GM19238 (cell line): Measurements from ENCODE around the gene C22orf39.

ENCODE experiments used
- DNase-seq: peaks from one replicate; pipeline ENCODE4 v3.0.0; 2011; ENCODE audit warnings: low spot score; ENCODE audit not compliant: insufficient read length

The C22orf39 gene

DNA sequence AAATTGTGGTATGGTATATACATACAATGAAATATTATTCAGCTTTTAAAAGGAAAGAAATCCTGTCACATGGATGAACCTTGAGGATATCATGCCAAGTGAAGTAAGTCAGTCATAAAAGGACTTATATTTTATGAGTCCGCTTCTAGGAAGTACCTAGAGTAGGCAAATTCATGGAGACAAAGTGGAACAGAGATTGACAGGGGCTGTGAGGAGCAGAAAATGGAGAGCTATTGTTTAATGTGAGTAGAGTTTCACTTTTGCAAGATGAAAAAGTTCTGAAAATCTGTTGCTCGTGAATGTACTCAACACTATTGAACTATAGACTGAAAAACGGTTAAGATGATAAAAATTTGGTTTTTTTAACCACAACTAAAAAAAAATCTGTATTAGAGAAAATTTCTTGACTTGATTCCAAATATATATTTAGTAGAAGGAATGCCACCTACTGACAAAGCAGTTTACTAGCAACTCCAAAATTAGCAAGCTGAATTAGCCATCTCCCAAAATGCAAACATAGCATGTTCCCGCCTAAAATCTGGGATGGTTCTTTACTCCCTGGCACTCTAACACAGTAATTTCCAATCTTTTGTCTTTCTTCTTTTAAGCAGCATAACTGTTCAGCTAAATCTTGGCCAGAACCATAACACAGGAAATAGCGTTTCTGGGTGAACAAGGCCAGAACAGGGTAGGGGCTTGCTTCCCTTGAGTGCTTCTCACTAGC, 30.0 kb upstream of the C22orf39 start:
- DNase-seq: no peak

DNA sequence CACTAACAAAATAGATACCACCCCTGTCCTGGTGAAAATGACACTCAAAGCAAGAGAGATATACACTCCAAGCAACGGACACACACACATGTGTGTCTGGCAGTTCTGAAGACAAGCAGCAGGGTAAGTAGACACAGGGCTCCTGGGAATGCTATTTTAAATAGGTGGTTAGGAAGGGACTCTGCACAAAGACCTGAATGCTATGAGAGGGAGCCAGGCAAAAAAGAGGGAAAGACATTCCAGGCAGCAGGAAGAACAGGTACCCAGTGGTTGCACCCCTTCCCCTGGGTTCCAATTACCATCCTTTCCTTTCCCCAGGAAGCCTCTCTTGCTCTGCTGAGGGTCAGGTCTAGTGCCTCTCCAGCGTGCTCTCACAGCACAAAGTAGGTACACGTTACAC, 28.5 kb upstream of the C22orf39 start:
- DNase-seq: no peak

DNA sequence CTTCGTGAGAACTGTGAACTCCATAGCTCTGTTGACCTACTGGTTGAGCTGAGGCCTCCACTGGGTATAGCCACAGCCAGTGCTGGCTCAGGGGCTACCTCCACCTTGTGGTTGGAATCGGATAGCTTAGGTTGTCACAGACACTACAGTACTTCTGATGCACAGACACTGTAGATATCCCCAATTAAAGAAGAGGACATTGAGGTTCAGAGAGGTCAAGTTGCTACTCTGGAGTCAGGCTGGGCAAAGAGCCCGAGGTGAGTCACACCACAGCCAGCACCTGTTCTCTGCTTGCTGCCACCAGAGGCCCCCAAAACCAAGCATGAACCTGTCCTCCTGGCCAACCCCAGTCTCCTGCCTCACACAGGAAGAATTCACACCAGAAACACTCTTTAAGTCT, 26.1 kb upstream of the C22orf39 start:
- no peak for DNase-seq

DNA sequence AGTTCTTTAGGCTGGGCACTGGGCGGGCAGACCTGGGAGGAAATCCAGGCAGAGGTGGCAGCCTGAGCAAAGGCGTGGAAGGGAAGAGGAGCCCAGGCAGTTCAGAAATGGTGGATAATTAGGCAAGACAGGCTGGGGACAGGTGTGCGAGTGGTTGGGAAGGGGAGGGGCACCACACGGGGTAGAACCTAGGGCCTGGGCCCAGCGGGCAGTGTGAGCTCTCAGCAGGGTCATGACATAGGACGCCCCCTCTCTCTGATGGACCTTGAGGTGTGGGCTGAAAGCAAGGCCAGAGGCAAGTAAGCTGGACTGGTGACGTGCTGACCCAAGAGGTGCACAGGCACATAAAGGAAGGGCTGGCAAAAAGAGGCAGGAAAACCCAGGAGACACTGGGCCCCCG, 24.7 kb upstream of the C22orf39 start:
- DNase-seq: no peak

DNA sequence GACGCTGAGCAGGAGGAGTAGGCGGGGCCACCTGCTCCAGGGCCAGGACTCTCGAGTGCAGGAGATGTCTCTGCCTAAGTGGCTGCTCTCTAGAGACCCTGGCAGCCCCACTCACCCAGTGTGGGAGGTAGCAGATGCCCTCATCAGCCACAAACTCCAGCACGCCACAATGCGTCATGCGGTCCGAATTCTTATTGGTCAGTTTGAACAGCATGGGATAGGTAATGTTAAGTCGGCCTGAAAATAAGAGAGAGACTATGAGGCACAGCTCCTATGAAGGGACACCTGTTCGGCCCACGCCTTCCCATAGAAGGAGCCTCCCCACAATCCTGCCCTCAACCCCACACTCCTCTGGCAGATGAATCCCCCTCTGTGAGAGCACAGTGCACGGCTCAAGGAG, 24.1 kb upstream of the C22orf39 start:
- DNase-seq: no peak

DNA sequence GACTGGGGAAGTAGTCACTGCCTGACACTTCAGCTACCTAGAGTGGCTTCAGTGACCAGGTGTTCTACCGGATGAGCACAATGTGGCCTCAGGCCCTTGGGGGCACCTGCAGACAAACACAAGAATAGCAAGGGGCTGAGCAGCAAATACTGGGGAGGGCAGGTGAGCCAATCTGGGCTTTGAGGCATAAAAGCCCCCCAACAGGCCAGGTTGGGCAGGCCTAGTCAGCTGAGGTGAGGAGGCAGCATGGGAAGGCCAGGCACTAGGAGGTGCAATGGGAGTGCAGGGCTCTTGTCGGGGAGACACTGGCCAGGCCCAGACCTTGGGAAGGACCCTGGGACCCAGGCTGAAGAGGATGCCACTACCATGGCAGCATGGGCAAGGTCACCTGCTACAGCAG, 22.5 kb upstream of the C22orf39 start:
- DNase-seq: no peak

DNA sequence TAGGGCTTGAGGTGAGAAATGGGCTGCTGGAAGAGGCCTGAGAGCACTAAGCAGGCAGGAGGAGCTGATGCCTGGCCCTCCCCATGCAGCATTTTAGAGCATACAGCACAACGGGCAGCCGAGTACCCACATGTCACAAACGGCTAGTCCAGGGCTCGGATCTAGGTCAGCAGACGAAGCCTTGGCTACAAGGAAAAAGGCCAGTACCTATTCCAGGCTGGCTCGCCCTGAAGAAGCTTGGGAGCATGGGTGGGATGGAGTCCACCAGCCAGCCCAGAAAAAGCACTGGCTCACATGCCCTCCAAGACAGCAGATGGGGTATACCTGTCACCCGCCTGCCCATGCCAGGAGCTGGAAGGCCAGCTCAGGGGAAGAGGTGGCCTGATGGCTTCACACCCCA, 21.9 kb upstream of the C22orf39 start:
- DNase-seq: no peak

DNA sequence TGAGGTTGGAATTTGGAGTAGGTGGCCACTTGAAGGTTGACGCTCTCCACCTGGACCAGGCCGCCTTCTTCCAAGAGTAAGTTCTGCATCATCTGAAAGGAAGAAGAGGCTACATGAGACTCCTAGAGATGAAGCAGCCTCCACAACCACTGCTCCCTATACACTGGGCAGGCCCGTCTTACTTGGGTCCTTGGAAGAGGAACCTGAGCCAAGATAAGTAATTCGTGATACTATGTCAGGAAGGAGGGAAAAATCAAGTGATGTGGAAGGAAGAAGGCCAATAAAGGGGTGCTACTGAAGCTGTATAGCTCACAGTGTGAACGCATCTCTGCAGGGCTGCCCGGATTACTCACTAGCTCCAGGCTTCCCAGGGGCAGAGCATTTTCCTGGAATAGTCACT, 20.4 kb upstream of the C22orf39 start:
- no peak for DNase-seq

DNA sequence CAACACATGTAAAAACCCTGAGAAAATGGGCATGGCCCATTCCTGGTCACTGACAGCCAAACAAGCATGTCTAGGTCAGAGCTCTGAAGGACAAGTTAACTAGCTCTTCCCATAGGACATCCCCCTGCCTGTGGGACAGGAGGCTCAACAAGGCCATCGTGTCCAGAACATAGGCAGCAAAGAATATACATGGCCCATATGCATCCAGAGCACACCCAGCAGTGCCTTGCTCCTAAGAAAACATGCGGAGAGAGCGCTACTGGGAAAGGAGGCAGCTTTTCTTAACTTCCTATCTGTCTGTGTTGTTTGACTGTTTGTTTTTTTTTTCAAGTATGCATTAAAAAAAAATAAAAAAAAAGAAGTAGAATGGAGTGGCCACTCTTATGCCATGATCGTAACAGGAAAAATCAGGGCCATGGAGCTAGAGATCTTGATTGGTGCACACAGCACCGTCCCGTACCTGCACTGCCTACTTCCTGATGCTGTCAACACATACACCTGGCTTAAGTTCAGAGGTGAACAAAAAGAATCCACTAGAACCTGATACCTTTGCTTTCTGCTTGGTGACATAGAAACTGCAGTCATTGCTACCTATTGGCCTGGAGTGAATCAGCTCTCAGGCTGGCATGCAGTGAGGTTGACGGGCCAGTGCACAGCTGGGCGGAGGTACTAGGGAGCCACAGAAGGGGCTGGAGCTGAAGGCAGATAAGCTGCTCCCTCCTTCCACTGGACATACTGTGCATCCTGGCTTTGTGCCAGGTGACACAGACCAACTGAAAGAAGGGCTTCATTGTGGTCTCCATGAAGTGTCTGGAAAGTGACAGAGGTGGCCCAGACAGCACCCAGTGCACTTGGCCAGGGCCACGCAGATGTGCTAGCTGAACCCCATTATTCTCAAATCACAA, 19.6 kb upstream of the C22orf39 start:
- DNase-seq: no peak

DNA sequence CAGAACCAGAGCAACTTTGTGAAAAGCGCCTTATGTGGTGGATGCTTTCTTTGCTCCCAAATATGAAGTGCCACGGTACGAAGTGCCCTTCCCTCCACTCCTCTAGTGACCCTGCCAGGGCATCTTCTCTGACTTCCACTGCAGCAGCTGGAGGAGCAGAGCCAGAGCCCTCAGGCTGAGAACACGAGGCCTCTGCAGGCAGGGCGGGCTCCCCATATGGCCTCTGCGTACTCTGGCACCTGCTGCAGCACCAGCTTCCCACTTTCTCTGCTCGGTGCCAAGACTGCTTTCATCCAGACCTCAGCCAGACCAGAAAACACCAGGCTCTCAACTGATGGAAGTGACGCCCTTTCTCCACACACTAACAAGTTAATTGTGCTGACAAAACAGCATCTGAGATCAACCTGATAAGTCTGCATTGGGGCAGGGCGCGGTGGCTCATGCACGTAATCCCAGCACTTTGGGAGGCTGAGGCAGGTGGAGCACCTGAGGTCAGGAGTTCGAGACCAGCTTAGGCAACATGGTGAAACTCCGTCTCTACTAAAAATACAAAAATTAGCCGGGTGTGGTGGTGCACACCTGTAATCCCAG, 18.7 kb upstream of the C22orf39 start:
- DNase-seq: no peak

DNA sequence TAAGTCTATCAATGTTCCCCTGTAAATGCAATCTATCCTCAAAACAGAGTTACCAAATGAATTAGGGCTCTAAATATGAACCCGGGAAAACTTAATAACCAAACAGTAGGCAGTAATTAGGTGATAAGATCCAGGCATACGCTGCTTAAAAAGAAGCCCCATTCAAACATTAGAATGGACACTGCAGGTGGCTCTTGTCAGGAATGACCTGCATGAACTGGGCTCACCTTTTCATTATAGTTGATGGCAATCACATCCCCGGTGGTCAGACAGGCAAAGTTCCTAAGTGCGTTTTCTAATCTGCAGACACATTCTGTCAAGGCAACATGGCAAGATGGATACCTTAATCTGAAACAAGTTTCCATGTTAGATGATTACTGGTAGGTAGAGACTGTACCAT, 17.5 kb upstream of the C22orf39 start:
- DNase-seq: no peak

DNA sequence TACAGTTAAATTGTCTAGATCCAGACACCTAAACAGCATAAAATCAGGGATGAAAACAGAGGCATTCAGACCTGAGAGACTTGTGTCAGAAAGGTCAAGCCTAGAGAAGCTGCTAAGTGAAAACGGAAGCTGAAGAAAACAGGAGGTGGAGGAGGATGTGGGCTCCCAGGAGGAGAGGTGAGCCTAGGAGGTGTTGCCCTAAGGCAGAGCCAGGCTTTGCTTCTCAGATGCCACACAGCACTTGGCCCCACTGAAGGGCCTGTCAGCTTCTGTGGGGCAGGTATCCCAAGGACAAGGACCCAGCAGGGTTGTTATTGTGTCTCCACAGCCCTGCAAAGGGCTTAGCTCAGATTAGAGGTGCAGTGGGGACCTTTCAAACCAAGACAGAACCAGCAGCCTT, 17.0 kb upstream of the C22orf39 start:
- no peak for DNase-seq

DNA sequence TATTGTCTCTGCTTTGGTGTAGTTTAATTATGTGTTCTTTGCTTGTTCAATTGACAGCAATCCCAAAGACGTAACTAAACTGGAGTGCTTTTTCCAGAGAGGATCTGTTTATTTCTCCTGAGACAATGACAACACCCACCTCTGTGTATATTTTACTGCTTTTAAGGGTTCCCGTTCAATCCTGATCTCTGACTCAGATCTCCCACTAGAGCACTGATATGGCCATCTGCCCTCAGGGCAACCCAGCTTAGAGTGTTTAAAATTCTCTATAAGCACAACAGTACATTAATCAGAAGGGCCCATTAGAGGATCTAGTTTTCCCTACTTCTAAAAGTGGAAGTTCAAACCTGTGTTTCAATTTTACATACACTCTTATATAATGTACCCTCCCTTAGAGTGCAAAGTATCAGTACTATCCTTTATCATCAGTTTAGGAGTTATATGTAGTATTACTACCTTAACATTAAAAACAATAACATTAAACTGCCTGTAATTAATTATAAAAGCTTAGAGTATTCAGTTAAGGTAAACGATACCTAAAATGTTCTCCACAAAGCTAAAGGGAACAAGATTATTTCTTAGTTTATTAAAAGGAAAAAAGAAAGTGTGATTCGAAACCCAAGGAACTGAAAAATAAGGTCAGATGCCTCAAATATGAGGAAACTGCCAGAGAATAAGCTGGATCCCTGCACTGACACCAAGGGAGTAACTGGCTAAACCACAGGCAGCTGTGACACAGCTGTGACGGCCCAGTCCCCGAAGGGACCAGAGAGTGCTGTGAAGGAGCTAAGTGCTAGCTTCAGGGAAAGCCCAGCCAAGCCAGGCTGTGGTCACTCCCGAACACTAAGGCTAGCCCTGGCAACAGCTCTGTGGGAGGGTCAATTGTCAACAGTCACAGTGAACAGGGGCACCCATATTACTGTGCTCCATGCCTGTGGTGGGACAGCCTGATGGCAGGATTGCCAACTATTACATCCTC, 16.3 kb upstream of the C22orf39 start:
- no peak for DNase-seq

DNA sequence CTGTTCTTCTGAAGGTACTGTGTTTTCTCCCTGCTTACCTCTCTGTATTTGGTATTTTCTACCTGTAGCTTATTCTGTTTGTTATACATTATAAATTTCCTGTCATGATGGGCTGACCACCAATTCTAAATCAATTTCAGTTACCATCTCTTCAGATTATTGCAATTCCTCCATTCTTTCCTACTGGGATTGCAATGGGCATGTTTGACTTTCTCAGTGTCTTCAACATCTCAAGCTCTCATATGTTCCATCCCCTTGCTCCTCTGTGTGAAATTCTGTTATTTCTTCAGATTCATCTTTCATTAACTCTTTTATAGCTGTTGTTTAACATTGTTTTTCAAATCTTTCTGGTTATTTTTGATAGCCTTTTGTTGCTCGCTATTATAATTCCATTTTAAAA, 15.5 kb upstream of the C22orf39 start:
- no peak for DNase-seq

DNA sequence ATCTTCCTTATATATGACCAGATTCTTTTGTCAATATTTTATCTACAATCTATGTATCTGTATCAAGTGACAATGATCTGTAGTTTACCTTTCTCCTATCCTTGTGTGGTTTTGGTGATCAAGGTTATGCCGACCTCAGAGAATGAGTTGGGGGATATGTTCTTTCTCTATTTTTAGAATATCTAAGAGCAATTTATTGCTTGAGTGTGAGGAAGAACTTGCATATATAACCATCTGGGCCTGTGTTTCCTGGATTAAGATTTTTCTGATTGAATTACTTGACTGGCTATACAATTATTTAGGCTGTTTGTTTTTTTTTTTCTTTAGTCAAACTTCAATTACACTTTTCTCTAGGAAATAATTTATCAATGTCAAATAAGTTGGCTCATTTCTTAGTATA, 14.0 kb upstream of the C22orf39 start:
- DNase-seq: no peak

DNA sequence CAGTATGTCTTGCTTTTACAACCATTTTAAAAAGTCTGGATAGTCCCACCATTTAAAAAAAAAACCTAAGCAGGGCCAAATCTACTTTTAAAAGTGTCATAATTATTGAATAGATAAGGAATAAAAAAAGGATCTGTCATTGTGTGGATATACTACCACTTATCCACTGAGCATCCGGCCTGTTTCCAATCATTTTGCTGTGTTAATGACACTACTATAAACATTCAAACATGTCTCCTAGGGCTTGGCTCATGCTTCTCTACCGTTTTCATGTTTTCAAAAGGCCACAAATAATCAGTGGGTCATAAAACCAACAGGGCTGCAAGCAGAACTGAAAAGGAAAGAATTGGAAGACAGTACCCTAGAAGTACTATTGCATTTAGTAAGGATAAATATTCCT, 12.5 kb upstream of the C22orf39 start:
- no peak for DNase-seq

DNA sequence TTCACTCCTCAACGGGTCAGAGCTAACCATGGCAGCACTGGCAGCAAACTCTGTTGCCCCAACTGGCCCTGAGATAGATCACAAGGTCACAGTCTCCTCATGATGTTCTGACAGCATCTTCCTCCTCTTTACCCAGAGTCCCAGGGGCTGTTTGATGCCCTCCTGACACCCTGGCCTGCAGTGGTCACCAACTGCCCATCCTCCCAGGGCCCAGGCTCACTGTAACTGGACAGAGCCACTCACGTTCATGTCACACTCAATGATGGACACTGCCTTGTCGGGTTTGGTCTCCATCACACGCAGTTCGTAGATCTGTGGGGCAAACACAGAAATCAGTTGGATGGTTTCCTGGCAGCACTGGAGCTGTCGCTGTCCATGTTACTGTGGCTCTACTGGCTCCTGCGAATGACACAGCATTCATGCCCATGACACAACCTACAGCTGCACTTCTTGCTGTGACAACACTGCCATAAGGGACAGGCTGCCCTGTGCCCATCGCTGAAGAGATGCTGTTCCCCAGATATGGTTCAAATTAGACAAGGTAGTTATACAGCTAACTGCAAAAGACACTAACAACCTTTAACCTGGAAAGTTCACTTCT, 10.4 kb upstream of the C22orf39 start:
- DNase-seq: no peak

DNA sequence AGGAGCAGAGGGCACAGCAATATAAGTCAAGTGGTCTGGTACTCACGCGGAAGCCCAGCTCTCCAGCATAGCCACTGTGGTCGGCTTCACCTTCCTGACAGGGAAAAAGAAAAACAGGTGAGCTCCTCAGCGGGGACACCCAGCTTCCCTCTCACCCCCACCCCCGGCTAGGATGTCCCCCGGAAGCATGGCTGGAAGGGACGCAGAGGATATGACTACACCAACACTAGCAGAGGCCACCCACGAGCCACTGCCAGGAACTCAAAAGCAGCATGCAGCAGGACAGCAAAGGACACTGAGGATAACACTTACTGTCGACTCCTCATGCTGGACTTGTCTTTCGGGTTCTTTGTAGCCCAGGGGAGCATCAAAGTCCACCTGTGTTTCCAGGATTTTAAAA, 9.0 kb upstream of the C22orf39 start:
- no peak for DNase-seq

DNA sequence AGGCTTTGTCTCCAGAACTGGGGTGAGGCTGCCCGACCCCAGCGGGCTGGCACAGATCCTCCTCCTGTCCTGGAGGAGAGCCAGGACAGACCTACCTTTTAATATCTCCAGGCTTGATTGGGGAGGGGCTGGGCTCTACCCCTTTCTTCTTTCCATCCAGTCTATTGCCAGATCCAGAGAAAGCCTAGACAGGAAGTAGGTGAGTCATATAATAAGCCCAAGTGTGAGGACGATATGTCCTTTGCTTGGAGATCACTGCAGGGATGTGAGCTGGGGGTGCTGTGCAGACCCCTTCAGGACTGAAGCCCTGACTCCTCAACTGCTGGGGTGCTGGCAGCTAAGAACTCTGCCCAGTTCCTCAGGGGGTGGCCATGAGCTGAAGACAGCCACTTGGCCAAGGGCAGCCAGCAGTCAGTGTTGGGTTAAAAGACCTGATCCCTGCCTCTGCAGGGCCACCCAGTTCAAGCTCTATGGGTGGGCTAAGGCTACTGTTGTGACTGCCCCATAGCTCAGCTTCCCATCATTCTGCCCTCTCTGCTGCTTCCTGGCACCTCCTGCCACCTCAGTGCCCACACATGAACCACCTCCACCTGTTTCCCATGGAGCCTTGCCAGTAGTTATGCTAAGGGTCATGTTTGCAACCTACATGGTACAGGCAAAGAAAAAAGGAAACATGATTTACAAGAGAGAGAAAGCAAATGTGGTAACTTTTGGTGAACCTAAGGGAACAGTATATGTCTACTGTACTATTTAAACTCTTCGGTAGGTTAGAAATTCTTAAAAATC, 8.3 kb upstream of the C22orf39 start:
- no peak for DNase-seq

DNA sequence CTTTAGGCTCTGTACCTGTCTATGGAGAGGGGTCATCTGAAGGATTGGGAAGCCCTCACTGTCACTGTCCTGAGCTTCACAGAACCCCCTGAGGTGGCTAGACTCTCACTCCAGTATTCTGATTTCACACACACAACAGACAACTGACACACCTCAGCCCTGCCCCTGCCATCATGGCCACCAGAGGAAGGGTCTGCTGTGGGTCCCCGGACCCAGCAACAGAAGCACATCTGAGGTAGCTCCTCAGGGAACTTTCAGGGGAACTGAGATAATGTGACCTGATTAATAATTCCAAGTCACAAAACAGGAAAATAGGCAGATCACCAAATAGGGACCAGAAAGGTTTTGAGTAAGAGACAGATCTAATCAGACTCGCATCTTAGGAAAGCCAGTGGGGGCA, 7.5 kb upstream of the C22orf39 start:
- no peak for DNase-seq
